IMR-90 (cell line): ENCODE measurements around the gene LARP4B. TPM values are rescaled to one million over a fixed set of nuclear protein-coding genes. Genes with fewer than 3 reads are reported as not detected.

ENCODE experiments used
- ATAC-seq: fragments of 200-7000 bp; cut with Tn5 transposase; 2 replicates; pipeline ENCODE4 v1.9.1; 2020; ENCODE audit warnings: low read depth, mild to moderate bottlenecking, moderate library complexity
- BruUV-seq: library from RNA; stranded (reverse); fragments of 400-500 nt; replicated peaks from 2 replicates; lab custom pipeline; 2021; lab: Mats Ljungman, UMichigan
- CTCF ChIA-PET: fragments of 300-600 bp; formaldehyde crosslinking; extraction: SDS; loops from one replicate; lab custom pipeline; 2021; ENCODE audit warnings: antibody characterized with exemption; lab: Yijun Ruan, JAX
- POLR2A ChIA-PET: fragments of 300-600 bp; sonication (Branson Sonifier 250); formaldehyde crosslinking; loops from one replicate; lab custom pipeline; 2022; ENCODE audit warnings: antibody characterized with exemption; ENCODE audit not compliant: unreplicated experiment; lab: Charles Lee
- DNase-seq: peaks from one replicate; pipeline ENCODE4 v3.0.0; 2013
- H2AFZ ChIP-seq: replicated peaks from 2 replicates; pipeline ENCODE3; 2013; ENCODE audit warnings: low read length, mild to moderate bottlenecking; ENCODE audit not compliant: poor library complexity
- H2AK5ac ChIP-seq: 2 replicates; pipeline ENCODE4 v1.6.1; 2013; ENCODE audit warnings: low read depth, low read length, inconsistent platforms
- H2AK9ac ChIP-seq: replicated peaks from 2 replicates; pipeline ENCODE3; 2013; ENCODE audit warnings: mild to moderate bottlenecking, low read depth, low read length, moderate library complexity; ENCODE audit not compliant: poor library complexity
- H2BK120ac ChIP-seq: 2 replicates; pipeline ENCODE4 v1.6.1; 2013; ENCODE audit warnings: low read depth, low read length, inconsistent platforms
- H2BK15ac ChIP-seq: 3 replicates; pipeline ENCODE4 v1.6.1; 2013; ENCODE audit warnings: low read depth, low read length, inconsistent platforms
- H2BK20ac ChIP-seq: 2 replicates; pipeline ENCODE4 v1.6.1; 2013; ENCODE audit warnings: low read depth, mild to moderate bottlenecking, inconsistent platforms, low read length, moderate library complexity
- H2BK5ac ChIP-seq: 2 replicates; pipeline ENCODE4 v1.6.1; 2013; ENCODE audit warnings: mild to moderate bottlenecking, low read depth, low read length, inconsistent platforms; ENCODE audit not compliant: poor library complexity, severe bottlenecking
- H3K14ac ChIP-seq: replicated peaks from 2 replicates; pipeline ENCODE4 v1.6.1; 2013; ENCODE audit warnings: low read depth, low read length, inconsistent platforms
- H3K18ac ChIP-seq: 2 replicates; pipeline ENCODE4 v1.6.1; 2013; ENCODE audit warnings: low read depth, low read length, control low read depth
- H3K23ac ChIP-seq: 2 replicates; pipeline ENCODE4 v1.6.1; 2013; ENCODE audit warnings: low read depth, low read length, inconsistent platforms
- H3K27ac ChIP-seq: 2 replicates; pipeline ENCODE4 v1.5.1; 2013; ENCODE audit warnings: mild to moderate bottlenecking, control low read depth, low read length; ENCODE audit not compliant: insufficient read depth
- H3K27me3 ChIP-seq: 2 replicates; pipeline ENCODE4 v1.6.1; 2013; ENCODE audit warnings: low read length; ENCODE audit not compliant: control insufficient read depth, insufficient read depth
- H3K36me3 ChIP-seq: 2 replicates; pipeline ENCODE4 v1.6.1; 2013; ENCODE audit warnings: low read length, mixed read lengths; ENCODE audit not compliant: control insufficient read depth, insufficient read depth
- H3K4ac ChIP-seq: 2 replicates; pipeline ENCODE4 v1.6.1; 2013; ENCODE audit warnings: low read depth, low read length, inconsistent platforms
- H3K4me1 ChIP-seq: 2 replicates; pipeline ENCODE4 v1.6.1; 2013; ENCODE audit warnings: low read length, mixed read lengths; ENCODE audit not compliant: control insufficient read depth, insufficient read depth
- H3K4me2 ChIP-seq: 2 replicates; pipeline ENCODE4 v1.6.1; 2013; ENCODE audit warnings: low read depth, mild to moderate bottlenecking, control low read depth, low read length, moderate library complexity
- H3K4me3 ChIP-seq: 2 replicates; pipeline ENCODE4 v1.5.1; 2013; ENCODE audit warnings: low read depth, mild to moderate bottlenecking, control low read depth, low read length, moderate library complexity; ENCODE audit not compliant: insufficient read depth
- H3K56ac ChIP-seq: 2 replicates; pipeline ENCODE4 v1.6.1; 2013; ENCODE audit warnings: low read length, inconsistent platforms; ENCODE audit not compliant: insufficient read depth; ENCODE audit errors: extremely low read depth
- H3K79me1 ChIP-seq, 2 experiments: 2 replicates each; pipeline ENCODE4 v1.6.1; 2013; ENCODE audit warnings: low read length in 2 of 2, inconsistent platforms in 1 of 2, low read depth in 1 of 2
- H3K9ac ChIP-seq: 2 replicates; pipeline ENCODE4 v1.6.1; 2013; ENCODE audit warnings: low read depth, low read length, control low read depth
- H3K9me1 ChIP-seq: 2 replicates; pipeline ENCODE4 v1.6.1; 2013; ENCODE audit warnings: low read length, inconsistent platforms; ENCODE audit not compliant: insufficient read depth
- H3K9me3 ChIP-seq: 2 replicates; pipeline ENCODE4 v1.6.1; 2013; ENCODE audit warnings: low read length; ENCODE audit not compliant: control insufficient read depth, insufficient read depth
- H4K20me1 ChIP-seq: 2 replicates; pipeline ENCODE4 v1.6.1; 2013; ENCODE audit warnings: low read length, inconsistent platforms; ENCODE audit not compliant: insufficient read depth
- H4K5ac ChIP-seq: 2 replicates; pipeline ENCODE4 v1.6.1; 2013; ENCODE audit warnings: mild to moderate bottlenecking, low read depth, low read length, control low read depth
- H4K8ac ChIP-seq, 2 experiments: 2 replicates each; pipeline ENCODE4 v1.6.1; 2013; ENCODE audit warnings: low read depth in 2 of 2, low read length in 2 of 2, control low read depth in 1 of 2, inconsistent platforms in 1 of 2
- H4K91ac ChIP-seq: 2 replicates; pipeline ENCODE4 v1.6.1; 2013; ENCODE audit warnings: low read depth, low read length, inconsistent platforms; ENCODE audit not compliant: insufficient read depth
- CEBPB ChIP-seq: IDR thresholded peaks from 2 replicates; pipeline ENCODE4 v1.6.1; 2012; ENCODE audit warnings: low read depth, low read length, improper control_type of control experiment
- FOS ChIP-seq: fragments of 150-350 bp; IDR thresholded peaks from 2 replicates; pipeline ENCODE4 v1.6.1; 2016; ENCODE audit warnings: low read depth, low read length
- MAZ ChIP-seq: IDR thresholded peaks from 2 replicates; pipeline ENCODE4 v1.6.1; 2012; ENCODE audit warnings: low read depth, mild to moderate bottlenecking, low read length, improper control_type of control experiment, moderate library complexity, borderline replicate concordance
- MXI1 ChIP-seq: IDR thresholded peaks from 2 replicates; pipeline ENCODE4 v1.6.1; 2012; ENCODE audit warnings: low read depth, mild to moderate bottlenecking, low read length, moderate library complexity, borderline replicate concordance
- NFE2L2 ChIP-seq: fragments of 150-350 bp; IDR thresholded peaks from 2 replicates; pipeline ENCODE4 v1.6.1; 2016; ENCODE audit warnings: low read depth, mild to moderate bottlenecking, low read length
- POLR2A ChIP-seq: IDR thresholded peaks from 2 replicates; pipeline ENCODE4 v1.6.1; 2012; ENCODE audit warnings: mild to moderate bottlenecking, low read depth, low read length
- RAD21 ChIP-seq: IDR thresholded peaks from 2 replicates; pipeline ENCODE4 v1.6.1; 2012; ENCODE audit warnings: low read length, improper control_type of control experiment
- RCOR1 ChIP-seq: IDR thresholded peaks from 2 replicates; pipeline ENCODE4 v1.6.1; 2012; ENCODE audit warnings: mild to moderate bottlenecking, low read length, improper control_type of control experiment; ENCODE audit not compliant: insufficient replicate concordance
- RFX5 ChIP-seq: IDR thresholded peaks from 2 replicates; pipeline ENCODE4 v1.8.0; 2012; ENCODE audit warnings: low read depth, mild to moderate bottlenecking, low read length, moderate library complexity
- SMC3 ChIP-seq: fragments of 150-350 bp; IDR thresholded peaks from 2 replicates; pipeline ENCODE4 v1.6.1; 2016; ENCODE audit warnings: low read depth, mild to moderate bottlenecking, antibody characterized with exemption, low read length, moderate library complexity
- USF2 ChIP-seq: fragments of 150-350 bp; IDR thresholded peaks from 2 replicates; pipeline ENCODE4 v1.6.1; 2017; ENCODE audit warnings: mild to moderate bottlenecking, antibody characterized with exemption, low read length, low read depth
- WGBS, 2 experiments: methylation state at CpG; one replicate each; pipeline versions ENCODE4 v1.1.5 to v1.1.7; 2013; ENCODE audit warnings: missing lambda C conversion rate in 2 of 2; ENCODE audit not compliant: insufficient read length in 1 of 2; ENCODE audit errors: extremely low coverage in 2 of 2; 5-methylcytosine and 5-hydroxymethylcytosine counted together
- dilution Hi-C: fragments of 300-500 bp; cut with HindIII; formaldehyde crosslinking; loops from one replicate; pipeline ENCODE4 v1.14.3; 2018; ENCODE audit warnings: low sequenced_read_pairs; ENCODE audit not compliant: unreplicated experiment
- in situ Hi-C: fragments of 300-500 bp; cut with MboI; formaldehyde crosslinking; loops from 3 replicates; pipeline ENCODE4 v1.14.3; 2019; ENCODE audit warnings: low sequenced_read_pairs, inconsistent platforms, mixed read lengths
- intact Hi-C: fragments of 100-400 bp; cut with micrococcal nuclease; formaldehyde crosslinking; loops from 2 replicates; pipeline ENCODE4 v1.10.0; 2022
- polyA plus RNA-seq, 3 experiments: library from polyadenylated mRNA; depleted of rRNA; stranded (reverse); fragments of >200 nt; gene quantifications; 2 replicates each; pipeline ENCODE4 v1.2.3, GENCODE V29; 2012; ENCODE audit warnings: low replicate concordance in 1 of 3
- total RNA-seq: library from RNA; depleted of rRNA; stranded (reverse); fragments of >200 nt; gene quantifications from 2 replicates; pipeline ENCODE4 v1.2.3, GENCODE V29; 2012
- TF ChIP-seq, protein P1 (sequence below): conservative IDR thresholded peaks from 2 replicates; pipeline ENCODE4 v1.5.1; 2012; ENCODE audit warnings: mild to moderate bottlenecking, low read depth, low read length, improper control_type of control experiment

LARP4B gene
- total and polyA plus RNA-seq, 2 of the 4 experiments (the other 2 are of a cell fraction), result 24.3 to 25.5 TPM

- no peak overlapping the region for H3K56ac ChIP-seq
- BruUV-seq, result no TSS peak
- H3K9me3 ChIP-seq, result peaks cover 20% of the 10 kb centered on the region
- H3K9me1 ChIP-seq, result no peaks in the 10 kb centered on the region
- no peak overlapping the region for H4K91ac ChIP-seq
- POLR2A ChIA-PET, result no interaction called here
- no peak for TF ChIP-seq MAZ
- TF ChIP-seq, protein P1, sequence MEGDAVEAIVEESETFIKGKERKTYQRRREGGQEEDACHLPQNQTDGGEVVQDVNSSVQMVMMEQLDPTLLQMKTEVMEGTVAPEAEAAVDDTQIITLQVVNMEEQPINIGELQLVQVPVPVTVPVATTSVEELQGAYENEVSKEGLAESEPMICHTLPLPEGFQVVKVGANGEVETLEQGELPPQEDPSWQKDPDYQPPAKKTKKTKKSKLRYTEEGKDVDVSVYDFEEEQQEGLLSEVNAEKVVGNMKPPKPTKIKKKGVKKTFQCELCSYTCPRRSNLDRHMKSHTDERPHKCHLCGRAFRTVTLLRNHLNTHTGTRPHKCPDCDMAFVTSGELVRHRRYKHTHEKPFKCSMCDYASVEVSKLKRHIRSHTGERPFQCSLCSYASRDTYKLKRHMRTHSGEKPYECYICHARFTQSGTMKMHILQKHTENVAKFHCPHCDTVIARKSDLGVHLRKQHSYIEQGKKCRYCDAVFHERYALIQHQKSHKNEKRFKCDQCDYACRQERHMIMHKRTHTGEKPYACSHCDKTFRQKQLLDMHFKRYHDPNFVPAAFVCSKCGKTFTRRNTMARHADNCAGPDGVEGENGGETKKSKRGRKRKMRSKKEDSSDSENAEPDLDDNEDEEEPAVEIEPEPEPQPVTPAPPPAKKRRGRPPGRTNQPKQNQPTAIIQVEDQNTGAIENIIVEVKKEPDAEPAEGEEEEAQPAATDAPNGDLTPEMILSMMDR, result no peak
- no peak for TF ChIP-seq SMC3
- TF ChIP-seq MXI1, result no peak
- TF ChIP-seq POLR2A, result no peak
- TF ChIP-seq NFE2L2, result no peak
- TF ChIP-seq FOS, result no peak
- no peak for TF ChIP-seq RFX5
- TF ChIP-seq USF2, result no peak
- TF ChIP-seq CEBPB, result no peak
- no peak for TF ChIP-seq RCOR1
- TF ChIP-seq RAD21, result no peak
- no peak overlapping the region for H2BK120ac ChIP-seq
- H2BK20ac ChIP-seq, result no peak overlapping the region
- H3K27ac ChIP-seq, result no peak overlapping the region
- no peak overlapping the region for H4K8ac ChIP-seq
- ATAC-seq (no peak), DNase-seq (no peak)
- no peak overlapping the region for H4K5ac ChIP-seq
- no peak overlapping the region for H2AFZ ChIP-seq
- no peaks in the 10 kb centered on the region for H4K20me1 ChIP-seq
- WGBS, 2 experiments, result 50% methylated on average over 1 of the region's 14 CpGs; no CpG with 5 or more reads in 1 of the 2 experiments
- H2BK15ac ChIP-seq, result no peak overlapping the region
- H3K18ac ChIP-seq, result no peak overlapping the region
- CTCF ChIA-PET, result no interaction called here
- H3K4ac ChIP-seq, result no peak overlapping the region
- H3K14ac ChIP-seq, result no peak overlapping the region
- no peak overlapping the region for H3K23ac ChIP-seq
- no peak overlapping the region for H3K4me2 ChIP-seq
- no peaks in the 10 kb centered on the region for H3K79me1 ChIP-seq
- peaks cover 5% of the 10 kb centered on the region; the same call in 1 of the 2 replicates for H3K27me3 ChIP-seq
- no peak overlapping the region for H3K9ac ChIP-seq
- intact Hi-C loops, result no loop called here
- dilution Hi-C loops, result no loop called here
- in situ Hi-C loops, result no loop called here
- H3K4me3 ChIP-seq, result no peak overlapping the region
- peaks cover 2% of the 10 kb centered on the region for H3K4me1 ChIP-seq
- no peaks in the 10 kb centered on the region for H3K36me3 ChIP-seq
- H2AK9ac ChIP-seq, result no peak overlapping the region
- no peak overlapping the region for H2AK5ac ChIP-seq
- H2BK5ac ChIP-seq, result no peak overlapping the region
These were observed 159.3 kb downstream of the LARP4B start for GRCh38 chr10:772227-772637.
